Stimulated activated CD4-positive, alpha-beta T cell treated with anti-CD3 and anti-CD28 coated beads, TNF-alpha, amount 100 ng/mL, for 24 hours (primary cell): ENCODE measurements around the gene NRG3.

ENCODE experiments used
- DNase-seq, 3 experiments: peaks; one replicate each; pipeline ENCODE4 v3.0.0-alpha.2; 2020; ENCODE audit warnings: low read depth in 3 of 3

NRG3 gene

GRCh38 chr10:81884856-81885255, 9.9 kb downstream of the NRG3 start:
- no peak for DNase-seq

GRCh38 chr10:81885491-81885890, 10.5 kb downstream of the NRG3 start:
- no peak for DNase-seq

GRCh38 chr10:81886939-81887338, 11.9 kb downstream of the NRG3 start:
- no peak for DNase-seq

- DNase-seq, result no peak
These were observed 14.3 kb downstream of the NRG3 start for GRCh38 chr10:81889181-81889769.

- DNase-seq, result no peak
These were observed 19.6 kb downstream of the NRG3 start for GRCh38 chr10:81894616-81895015.

GRCh38 chr10:81898518-81898917, 23.5 kb downstream of the NRG3 start:
- DNase-seq, result no peak

- DNase-seq, result no peak
These were observed 26.0 kb downstream of the NRG3 start for GRCh38 chr10:81900989-81901388.

- DNase-seq, result no peak
These were observed 28.5 kb downstream of the NRG3 start for GRCh38 chr10:81903472-81903871.

- DNase-seq, result no peak
These were observed 30.2 kb downstream of the NRG3 start for GRCh38 chr10:81905161-81905560.

GRCh38 chr10:81909453-81909852, 34.5 kb downstream of the NRG3 start:
- no peak for DNase-seq

GRCh38 chr10:81911328-81911727, 36.3 kb downstream of the NRG3 start:
- no peak for DNase-seq

- no peak for DNase-seq
These were observed 39.9 kb downstream of the NRG3 start for GRCh38 chr10:81914736-81915503.

GRCh38 chr10:81915504-81915897, 40.5 kb downstream of the NRG3 start:
- no peak for DNase-seq

GRCh38 chr10:81917666-81918065, 42.7 kb downstream of the NRG3 start:
- DNase-seq, result no peak

- no peak for DNase-seq
These were observed 43.8 kb downstream of the NRG3 start for GRCh38 chr10:81918766-81919165.

GRCh38 chr10:81920213-81920829, 45.3 kb downstream of the NRG3 start:
- peak in 1 of 3 experiments; percentile 1 for DNase-seq

GRCh38 chr10:81928119-81928518, 53.1 kb downstream of the NRG3 start:
- no peak for DNase-seq

GRCh38 chr10:81943583-81943982, 68.6 kb downstream of the NRG3 start:
- DNase-seq, result no peak

- DNase-seq, result no peak
These were observed 69.6 kb downstream of the NRG3 start for GRCh38 chr10:81944609-81945008.

GRCh38 chr10:81949283-81949682, 74.3 kb downstream of the NRG3 start:
- no peak for DNase-seq

- DNase-seq, result no peak
These were observed 75.4 kb downstream of the NRG3 start for GRCh38 chr10:81950358-81950757.

- no peak for DNase-seq
These were observed 78.4 kb downstream of the NRG3 start for GRCh38 chr10:81953420-81953819.

- no peak for DNase-seq
These were observed 83.0 kb downstream of the NRG3 start for GRCh38 chr10:81957976-81958375.
